Panc1 (cell line): ENCODE measurements around the gene H6PD.

Experiments
- CTCF ChIP-seq: fragments of 450-650 bp; IDR thresholded peaks from 2 replicates; pipeline ENCODE4 v1.5.1; 2017; ENCODE audit warnings: mild to moderate bottlenecking
- SIN3A ChIP-seq: IDR thresholded peaks from 2 replicates; pipeline ENCODE4 v1.6.1; 2012; ENCODE audit warnings: low read depth, mild to moderate bottlenecking, low read length, moderate library complexity, borderline replicate concordance; ENCODE audit not compliant: insufficient read depth
- TCF7L2 ChIP-seq: IDR thresholded peaks from 2 replicates; pipeline ENCODE4 v1.6.1; 2011; ENCODE audit warnings: mild to moderate bottlenecking, low read depth, low read length, inconsistent platforms

GRCh38 chr1:9242338-9242969, 7.9 kb downstream of the H6PD start:
- TF ChIP-seq SIN3A, result no peak
- no peak for TF ChIP-seq TCF7L2
- no peak for TF ChIP-seq CTCF
